ENCODE data around the gene KRT74.

- peak; percentile 80 for TF ChIP-seq CTCF (IDR thresholded peaks at IDR 0.05)
- no peak for TF ChIP-seq ZFX (IDR thresholded peaks at IDR 0.05; ENCODE audit: borderline replicate concordance)
Observed at GRCh38 chr12:52582971-52583456, 9.4 kb upstream of the KRT74 start.

Data from 22Rv1 (cell line).